ENCODE results near the gene PPIA.

DNA sequence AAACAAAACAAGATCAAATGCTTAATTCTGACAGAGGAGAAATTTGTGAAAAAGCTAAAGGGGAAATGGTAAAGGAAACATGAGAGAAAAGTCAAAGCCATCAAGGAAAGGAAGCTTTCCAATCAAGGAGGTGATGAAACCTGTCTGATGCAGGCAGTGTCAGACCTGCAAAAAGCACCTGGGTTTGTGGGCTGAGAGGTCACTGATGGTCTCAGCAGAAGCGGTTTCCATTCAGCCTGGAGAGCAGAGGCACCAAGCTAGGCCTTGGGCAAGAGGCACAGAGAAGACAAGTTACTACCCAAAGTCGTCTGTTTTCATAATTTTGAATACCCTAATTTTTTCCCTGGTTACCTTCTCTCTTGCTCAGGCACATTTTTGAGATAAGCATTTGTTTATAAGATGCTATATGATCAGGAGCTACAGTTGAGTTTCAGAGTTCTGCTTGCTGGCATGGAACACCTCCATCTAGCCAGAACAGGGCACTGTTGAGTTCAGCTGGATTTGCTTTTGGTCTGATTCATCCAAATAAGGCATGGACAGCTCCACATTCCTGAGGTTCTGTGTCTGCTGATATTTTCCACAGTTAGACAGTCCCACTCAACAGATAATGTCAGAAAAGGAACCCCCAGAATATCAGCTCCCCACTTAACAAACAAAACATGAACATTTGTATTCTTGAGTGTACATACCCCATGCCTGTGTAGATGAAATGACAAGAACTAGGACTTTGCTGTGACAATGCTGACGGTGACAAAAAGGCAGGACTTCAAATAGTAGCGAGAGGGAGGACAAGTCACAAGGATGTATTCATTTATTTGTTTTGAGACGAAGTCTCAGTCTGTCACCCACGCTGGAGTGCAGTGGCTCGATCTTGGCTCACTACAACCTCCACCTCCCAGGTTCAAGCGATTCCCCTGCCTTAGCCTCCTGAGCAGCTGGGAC, 4.9 kb upstream of the PPIA start:
- no peak for TF ChIP-seq TAF1 (IDR thresholded peaks at IDR 0.05; ENCODE audit: low read depth, low read length)
- TF ChIP-seq POLR2A (IDR thresholded peaks at IDR 0.05; ENCODE audit: low read depth, low read length) = no peak
- TF ChIP-seq POU2F2 (IDR thresholded peaks at IDR 0.05; ENCODE audit: low read depth, low read length) = no peak
- TF ChIP-seq POLR2AphosphoS5 (IDR thresholded peaks at IDR 0.05; ENCODE audit: low read depth, low read length) = no peak
- TF ChIP-seq SPI1 (IDR thresholded peaks at IDR 0.05; ENCODE audit: low read depth, low read length) = no peak
